HG03575 (cell line): Measurements from ENCODE around the gene NFKBIZ.

ENCODE experiments used
- ATAC-seq: cut with Tn5 transposase; IDR thresholded peaks from one replicate; pipeline ENCODE4 v1.9.1; 2021; ENCODE audit not compliant: unreplicated experiment, insufficient number of reproducible peaks, low FRiP score; ENCODE audit errors: extremely low read depth

The NFKBIZ gene

GRCh38 chr3:101824702-101825101, 24.6 kb upstream of the NFKBIZ start:
- ATAC-seq: no peak

- no peak for ATAC-seq
These were observed 23.3 kb upstream of the NFKBIZ start for GRCh38 chr3:101825904-101826445.

GRCh38 chr3:101827211-101828174, 21.8 kb upstream of the NFKBIZ start:
- ATAC-seq: peak; percentile 74

GRCh38 chr3:101828276-101828675, 21.0 kb upstream of the NFKBIZ start:
- no peak for ATAC-seq

- no peak for ATAC-seq
These were observed 20.4 kb upstream of the NFKBIZ start for GRCh38 chr3:101828691-101829436.

- ATAC-seq: no peak
These were observed 19.9 kb upstream of the NFKBIZ start for GRCh38 chr3:101829437-101829830.

- no peak for ATAC-seq
These were observed 19.4 kb upstream of the NFKBIZ start for GRCh38 chr3:101829874-101830273.

GRCh38 chr3:101833446-101833974, 15.8 kb upstream of the NFKBIZ start:
- ATAC-seq: no peak

- no peak for ATAC-seq
These were observed 13.6 kb upstream of the NFKBIZ start for GRCh38 chr3:101835676-101836075.

GRCh38 chr3:101836160-101836559, 13.2 kb upstream of the NFKBIZ start:
- no peak for ATAC-seq

GRCh38 chr3:101836652-101837598, 12.4 kb upstream of the NFKBIZ start:
- ATAC-seq: no peak

GRCh38 chr3:101838691-101839090, 10.6 kb upstream of the NFKBIZ start:
- no peak for ATAC-seq

- ATAC-seq: no peak
These were observed 9.2 kb upstream of the NFKBIZ start for GRCh38 chr3:101840066-101840465.

GRCh38 chr3:101842245-101842934, 6.9 kb upstream of the NFKBIZ start:
- no peak for ATAC-seq

- no peak for ATAC-seq
These were observed 6.4 kb upstream of the NFKBIZ start for GRCh38 chr3:101842935-101843330.

- no peak for ATAC-seq
These were observed 3.9 kb upstream of the NFKBIZ start for GRCh38 chr3:101845425-101845824.

GRCh38 chr3:101846709-101847108, 2.6 kb upstream of the NFKBIZ start:
- ATAC-seq: no peak

GRCh38 chr3:101847328-101847727, 2.0 kb upstream of the NFKBIZ start:
- no peak for ATAC-seq
